Skeletal muscle satellite cell (primary cell): ENCODE results near the gene ABCC9. TPM values are rescaled to one million over a fixed set of nuclear protein-coding genes. Genes with fewer than 3 reads are reported as not detected.
A peak's percentile ranks its signal among the peaks of the same experiment; 100 is the strongest.

ENCODE experiments used
- H3K27me3 ChIP-seq: 2 replicates; pipeline ENCODE4 v1.7.0; 2013; ENCODE audit warnings: low read length; ENCODE audit not compliant: control insufficient read depth, insufficient read depth
- H3K36me3 ChIP-seq: 2 replicates; pipeline ENCODE4 v1.7.0; 2013; ENCODE audit warnings: mild to moderate bottlenecking, control low read depth, low read length; ENCODE audit not compliant: insufficient read depth
- H3K4me1 ChIP-seq: 2 replicates; pipeline ENCODE4 v1.7.0; 2013; ENCODE audit warnings: low read length; ENCODE audit not compliant: control insufficient read depth, insufficient read depth
- H3K4me2 ChIP-seq: 2 replicates; pipeline ENCODE4 v1.7.0; 2013; ENCODE audit warnings: mild to moderate bottlenecking, low read length
- H3K4me3 ChIP-seq: 2 replicates; pipeline ENCODE4 v1.7.0; 2013; ENCODE audit warnings: low read length
- H3K9ac ChIP-seq: 2 replicates; pipeline ENCODE4 v1.7.0; 2013; ENCODE audit warnings: mild to moderate bottlenecking, low read depth, low read length, moderate library complexity
- H3K9me3 ChIP-seq: replicated peaks from 2 replicates; pipeline ENCODE4 v1.7.0; 2013; ENCODE audit warnings: mild to moderate bottlenecking, control low read depth, low read length
- total RNA-seq: library from RNA; depleted of rRNA; stranded (reverse); fragments of >200 nt; gene quantifications from 2 replicates; pipeline ENCODE4 v1.2.3, GENCODE V29; 2012; rRNA removed

ABCC9 gene
- total RNA-seq, result 11.7 and 17.3 TPM in 2 replicates

GRCh38 chr12:21940549-21941505, at the start of gene ABCC9:
Gene ABCC9 (minus strand): TSS chr12:21941426. CDS start chr12:21936674, 4,752 bp downstream.
- peak within 1 kb of the TSS; percentile 96 for H3K4me2 ChIP-seq
- H3K27me3 ChIP-seq, result no peaks in the 10 kb centered on the region
- peaks cover 5% of the 10 kb centered on the region for H3K36me3 ChIP-seq
- H3K4me1 ChIP-seq, result peaks cover 17% of the 10 kb centered on the region
- H3K9ac ChIP-seq, result peak within 1 kb of the TSS; percentile 86
- H3K4me3 ChIP-seq, result peak within 1 kb of the TSS; percentile 76
- H3K9me3 ChIP-seq, result no peaks in the 10 kb centered on the region

- Histone ChIP-seq H3K4me1 (no peaks in the 10 kb centered on the region), H3K4me3 (no peak overlapping the region), H3K9ac (no peak overlapping the region), H3K9me3 (no peaks in the 10 kb centered on the region), H3K27me3 (no peaks in the 10 kb centered on the region), H3K4me2 (no peak overlapping the region), H3K36me3 (no peaks in the 10 kb centered on the region)
Observed at GRCh38 chr12:21989819-21990412, 48.7 kb upstream of the ABCC9 start.

GRCh38 chr12:21988619-21989018, 47.4 kb upstream of the ABCC9 start:
- no peak overlapping the region for H3K4me3 ChIP-seq
- H3K4me2 ChIP-seq, result no peak overlapping the region
- no peaks in the 10 kb centered on the region for H3K36me3 ChIP-seq
- no peak overlapping the region for H3K9ac ChIP-seq
- H3K27me3 ChIP-seq, result no peaks in the 10 kb centered on the region
- no peaks in the 10 kb centered on the region for H3K4me1 ChIP-seq
- H3K9me3 ChIP-seq, result no peaks in the 10 kb centered on the region

- no peaks in the 10 kb centered on the region for H3K4me1 ChIP-seq
- H3K36me3 ChIP-seq, result no peaks in the 10 kb centered on the region
- no peak overlapping the region for H3K4me2 ChIP-seq
- no peaks in the 10 kb centered on the region for H3K9me3 ChIP-seq
- H3K27me3 ChIP-seq, result no peaks in the 10 kb centered on the region
- no peak overlapping the region for H3K4me3 ChIP-seq
- H3K9ac ChIP-seq, result no peak overlapping the region
Observed at GRCh38 chr12:21987755-21988154, 46.5 kb upstream of the ABCC9 start.

- Histone ChIP-seq H3K36me3 (no peaks in the 10 kb centered on the region), H3K9ac (no peak overlapping the region), H3K4me3 (no peak overlapping the region), H3K4me1 (peaks cover 6% of the 10 kb centered on the region), H3K4me2 (no peak overlapping the region), H3K27me3 (no peaks in the 10 kb centered on the region), H3K9me3 (no peaks in the 10 kb centered on the region)
Observed at GRCh38 chr12:21985155-21985554, 43.9 kb upstream of the ABCC9 start.

- Histone ChIP-seq H3K9ac (no peak overlapping the region), H3K9me3 (no peaks in the 10 kb centered on the region), H3K4me3 (no peak overlapping the region), H3K27me3 (no peaks in the 10 kb centered on the region), H3K4me1 (peaks cover 6% of the 10 kb centered on the region), H3K4me2 (no peak overlapping the region), H3K36me3 (no peaks in the 10 kb centered on the region)
Observed at GRCh38 chr12:21984375-21984774, 43.1 kb upstream of the ABCC9 start.

GRCh38 chr12:21983095-21983494, 41.9 kb upstream of the ABCC9 start:
- Histone ChIP-seq H3K9me3 (no peaks in the 10 kb centered on the region), H3K9ac (no peak overlapping the region), H3K36me3 (no peaks in the 10 kb centered on the region), H3K4me3 (no peak overlapping the region), H3K4me1 (peaks cover 6% of the 10 kb centered on the region), H3K27me3 (no peaks in the 10 kb centered on the region), H3K4me2 (no peak overlapping the region)

- Histone ChIP-seq H3K4me2 (no peak overlapping the region), H3K36me3 (no peaks in the 10 kb centered on the region), H3K27me3 (no peaks in the 10 kb centered on the region), H3K4me3 (no peak overlapping the region), H3K9ac (no peak overlapping the region), H3K9me3 (no peaks in the 10 kb centered on the region), H3K4me1 (peaks cover 6% of the 10 kb centered on the region)
Observed at GRCh38 chr12:21980544-21980943, 39.3 kb upstream of the ABCC9 start.

- no peak overlapping the region for H3K4me2 ChIP-seq
- H3K9ac ChIP-seq, result no peak overlapping the region
Observed at GRCh38 chr12:21975293-21975692, 34.1 kb upstream of the ABCC9 start.

GRCh38 chr12:21973221-21973620, 32.0 kb upstream of the ABCC9 start:
- no peak overlapping the region for H3K4me3 ChIP-seq
- H3K4me2 ChIP-seq, result no peak overlapping the region
- H3K27me3 ChIP-seq, result no peaks in the 10 kb centered on the region
- H3K9ac ChIP-seq, result no peak overlapping the region
- no peaks in the 10 kb centered on the region for H3K4me1 ChIP-seq
- H3K9me3 ChIP-seq, result no peaks in the 10 kb centered on the region
- no peaks in the 10 kb centered on the region for H3K36me3 ChIP-seq

More at GRCh38 chr12:21975293-21975692, 34.1 kb upstream of the ABCC9 start:
- Histone ChIP-seq H3K4me1 (no peaks in the 10 kb centered on the region), H3K36me3 (no peaks in the 10 kb centered on the region), H3K4me3 (no peak overlapping the region), H3K9me3 (no peaks in the 10 kb centered on the region), H3K27me3 (no peaks in the 10 kb centered on the region)

- Histone ChIP-seq H3K9ac (no peak overlapping the region), H3K27me3 (no peaks in the 10 kb centered on the region), H3K36me3 (no peaks in the 10 kb centered on the region), H3K9me3 (no peaks in the 10 kb centered on the region), H3K4me2 (no peak overlapping the region), H3K4me1 (no peaks in the 10 kb centered on the region), H3K4me3 (no peak overlapping the region)
Observed at GRCh38 chr12:21972055-21972454, 30.8 kb upstream of the ABCC9 start.
